ENCODE data around the gene DOCK3.
A peak's percentile ranks its signal among the peaks of the same experiment; 100 is the strongest.

The DOCK3 gene

GRCh38 chr3:51382947-51383578 is 708.3 kb downstream of the DOCK3 start:
- Histone ChIP-seq H3K27me3 (ENCODE audit: insufficient read depth, poor library complexity, severe bottlenecking) (no peaks in the 10 kb centered on the region), H3K4me3 (replicated peaks; ENCODE audit: insufficient read depth, low read length) (no peak overlapping the region), H3K27ac (replicated peaks) (no peak overlapping the region)
- no peak for DNase-seq (ENCODE audit: low read depth in 1 of 2, low spot score in 1 of 2)
- TF ChIP-seq GABPA (IDR thresholded peaks at IDR 0.05; ENCODE audit: low read depth) (no peak), SPI1 (IDR thresholded peaks at IDR 0.05; ENCODE audit: borderline replicate concordance, low read depth) (no peak), CTCF (IDR thresholded peaks at IDR 0.05; ENCODE audit: insufficient read depth, low read length) (no peak), POLR2AphosphoS5 (IDR thresholded peaks at IDR 0.05; ENCODE audit: low read depth) (no peak), REST (IDR thresholded peaks at IDR 0.05; ENCODE audit: insufficient replicate concordance, low read depth) (no peak)

GRCh38 chr3:51384055-51384725 is 709.5 kb downstream of the DOCK3 start:
- Histone ChIP-seq H3K27ac (replicated peaks) (peak overlapping the region; percentile 97), H3K4me3 (replicated peaks; ENCODE audit: insufficient read depth, low read length) (peak overlapping the region; percentile 71), H3K27me3 (ENCODE audit: insufficient read depth, poor library complexity, severe bottlenecking) (no peaks in the 10 kb centered on the region)
- TF ChIP-seq POLR2AphosphoS5 (IDR thresholded peaks at IDR 0.05; ENCODE audit: low read depth) (no peak), GABPA (IDR thresholded peaks at IDR 0.05; ENCODE audit: low read depth) (no peak), REST (IDR thresholded peaks at IDR 0.05; ENCODE audit: insufficient replicate concordance, low read depth) (no peak), SPI1 (IDR thresholded peaks at IDR 0.05; ENCODE audit: borderline replicate concordance, low read depth) (no peak), CTCF (IDR thresholded peaks at IDR 0.05; ENCODE audit: insufficient read depth, low read length) (no peak)
- peak in 1 of 2 experiments; percentile 31 for DNase-seq (ENCODE audit: low read depth in 1 of 2, low spot score in 1 of 2)

- H3K4me3 ChIP-seq (replicated peaks; ENCODE audit: insufficient read depth, low read length): peak within 1 kb of the TSS; percentile 71
- no peak for TF ChIP-seq REST (IDR thresholded peaks at IDR 0.05; ENCODE audit: insufficient replicate concordance, low read depth)
- peak; percentile 50; the same call in 1 of the 2 replicates for TF ChIP-seq SPI1 (IDR thresholded peaks at IDR 0.05; ENCODE audit: borderline replicate concordance, low read depth)
- TF ChIP-seq GABPA (IDR thresholded peaks at IDR 0.05; ENCODE audit: low read depth): peak; percentile 82
- TF ChIP-seq CTCF (IDR thresholded peaks at IDR 0.05; ENCODE audit: insufficient read depth, low read length): no peak
- peak; percentile 93 for TF ChIP-seq POLR2AphosphoS5 (IDR thresholded peaks at IDR 0.05; ENCODE audit: low read depth)
These were observed 710.2 kb downstream of the DOCK3 start, which contains the start of gene MANF for GRCh38 chr3:51384726-51385473. Gene MANF, plus strand, starts transcription at chr3:51385291. Its CDS starts 52 bp downstream, at chr3:51385343.

More at GRCh38 chr3:51384726-51385473, 710.2 kb downstream of the DOCK3 start, which contains the start of gene MANF:
- peak; percentile 98 to 99 for DNase-seq (ENCODE audit: low read depth in 1 of 2, low spot score in 1 of 2)
- H3K27me3 ChIP-seq (ENCODE audit: insufficient read depth, poor library complexity, severe bottlenecking): no peaks in the 10 kb centered on the region
- H3K27ac ChIP-seq (replicated peaks): peak within 1 kb of the TSS; percentile 97

Data from HL-60 (cell line).